Activated T-helper 1 cell treated with Interleukin-2 at 50 U/mL for 16 hours (primary cell): ENCODE results near the gene MS4A18.

Source experiments
- DNase-seq: peaks from one replicate; pipeline ENCODE4 v3.0.0-alpha.2; 2020; ENCODE audit warnings: low read depth

MS4A18 gene

DNA sequence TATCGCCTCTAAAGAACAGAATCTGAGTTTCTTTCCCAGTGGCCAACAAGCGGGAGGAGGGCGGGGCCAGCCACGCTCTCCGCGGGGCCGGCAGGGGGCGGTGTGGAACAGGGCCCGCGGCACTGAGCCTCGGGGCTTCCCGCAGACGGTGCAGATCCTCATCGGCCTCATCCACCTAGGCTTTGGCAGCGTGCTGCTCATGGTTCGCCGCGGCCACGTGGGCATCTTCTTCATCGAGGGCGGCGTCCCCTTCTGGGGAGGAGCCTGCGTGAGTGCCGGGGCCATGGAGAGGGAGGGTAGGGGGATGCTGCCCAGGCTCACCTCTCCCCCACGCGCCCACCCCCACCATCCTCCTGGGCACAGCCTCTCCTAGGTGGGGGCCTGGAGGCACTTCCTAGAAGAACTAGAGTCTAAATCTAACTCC lies 42.9 kb downstream of the MS4A18 start:
- no peak for DNase-seq

DNA sequence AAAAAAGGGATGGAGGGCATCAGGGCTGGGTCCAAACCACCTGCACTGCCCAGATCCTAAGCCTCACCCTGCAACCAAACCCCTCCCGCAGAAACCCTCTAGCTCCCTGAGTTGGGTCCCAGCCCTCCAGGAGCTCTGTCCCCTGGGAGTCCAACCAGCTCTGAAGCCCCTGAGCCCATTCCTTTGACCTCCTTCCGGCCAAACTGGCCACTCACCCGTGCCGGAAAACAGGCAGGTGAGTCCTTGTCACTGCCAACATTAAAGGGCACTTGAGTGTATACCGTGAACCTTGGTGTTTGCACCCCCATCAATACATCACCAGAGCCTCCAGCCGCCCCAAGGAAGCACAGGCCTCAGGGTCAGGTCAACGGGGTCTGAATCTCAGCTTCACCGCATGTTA lies 43.7 kb downstream of the MS4A18 start:
- DNase-seq = no peak

DNA sequence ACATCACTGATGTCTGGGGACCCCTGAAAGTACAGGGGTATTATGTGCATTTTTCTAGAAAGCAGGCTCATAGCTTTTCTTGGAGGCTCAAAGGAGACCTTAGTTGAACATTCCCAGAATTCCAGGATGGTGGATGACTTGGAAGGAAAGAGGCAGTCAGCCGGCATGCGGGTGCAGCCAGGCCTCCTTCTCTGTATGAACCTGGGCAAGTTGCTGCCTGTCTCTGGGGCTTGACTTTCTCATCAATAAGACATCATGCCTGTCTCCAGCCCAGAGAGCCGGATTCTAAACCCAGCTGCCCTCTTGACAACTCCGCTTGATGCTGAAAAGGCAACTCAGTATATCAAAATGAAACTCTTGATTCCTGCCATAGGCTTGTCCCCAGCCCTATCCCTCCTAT lies 44.8 kb downstream of the MS4A18 start:
- no peak for DNase-seq

DNA sequence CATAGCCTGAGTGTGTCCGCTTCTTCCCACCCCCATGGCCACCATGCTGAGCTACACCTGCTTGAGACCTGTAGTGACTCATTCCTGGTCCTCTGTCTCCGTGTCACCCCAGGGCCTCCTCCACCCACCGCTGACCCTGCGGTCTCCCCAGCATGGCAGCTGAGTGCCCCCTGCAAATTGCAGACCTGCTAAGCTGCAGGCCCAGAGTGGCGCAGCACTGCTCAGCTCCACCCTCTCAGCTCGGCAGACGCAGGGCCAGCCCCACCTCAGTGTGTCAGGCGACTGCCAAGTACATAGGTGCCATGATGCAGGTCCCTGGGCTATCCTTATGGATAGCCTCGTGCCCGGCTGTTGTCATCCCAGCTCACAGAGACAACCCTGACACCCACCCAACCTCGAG lies 45.3 kb downstream of the MS4A18 start:
- no peak for DNase-seq

DNA sequence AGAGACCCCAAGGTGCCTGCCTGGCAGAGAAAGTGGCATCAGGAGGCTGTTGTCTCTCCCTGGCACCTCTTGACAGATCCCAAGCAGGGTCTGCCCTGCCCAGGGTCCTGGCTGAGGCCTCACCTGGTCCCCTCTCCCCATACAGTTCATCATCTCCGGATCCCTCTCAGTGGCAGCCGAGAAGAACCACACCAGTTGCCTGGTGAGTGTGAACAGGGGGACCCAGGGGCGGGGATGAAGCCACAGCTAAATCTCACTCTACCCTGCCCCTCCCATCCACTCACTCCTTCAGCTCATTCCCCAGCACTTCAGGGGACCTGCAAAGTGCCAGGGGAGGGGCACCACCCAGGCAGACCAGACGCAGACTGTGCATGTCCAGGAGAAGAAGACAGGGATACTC lies 46.6 kb downstream of the MS4A18 start:
- no peak for DNase-seq

DNA sequence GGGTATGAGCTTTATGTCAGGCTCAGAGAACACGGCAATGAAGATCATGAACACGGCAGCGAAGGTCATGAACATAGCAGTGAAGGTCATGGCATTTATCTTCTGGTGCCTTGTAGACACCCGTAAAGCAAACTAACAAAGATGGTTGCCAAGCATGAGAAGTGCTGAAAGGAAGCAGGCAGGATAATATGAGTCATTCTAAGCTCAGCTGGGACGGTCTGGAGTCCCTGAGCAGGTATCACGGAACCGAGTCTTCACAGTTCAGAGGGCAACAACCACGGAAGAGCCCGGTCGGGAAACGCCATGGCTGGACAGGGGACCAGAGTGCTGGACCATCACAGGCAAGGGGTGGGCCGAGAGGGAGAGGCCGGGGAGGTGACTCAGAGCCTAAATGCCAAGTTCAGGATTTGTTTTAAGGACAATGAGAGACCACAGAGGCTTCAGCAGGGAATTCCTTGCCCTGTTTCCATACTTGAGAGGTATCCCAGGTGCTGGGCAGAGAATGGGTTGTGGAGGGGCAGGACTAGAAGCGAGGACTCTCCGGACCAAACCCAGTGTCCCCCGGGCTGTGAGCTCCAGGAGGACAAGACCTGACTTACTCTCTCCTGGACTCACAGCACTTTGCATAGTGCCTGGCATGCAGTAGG lies 47.5 kb downstream of the MS4A18 start:
- no peak for DNase-seq

DNA sequence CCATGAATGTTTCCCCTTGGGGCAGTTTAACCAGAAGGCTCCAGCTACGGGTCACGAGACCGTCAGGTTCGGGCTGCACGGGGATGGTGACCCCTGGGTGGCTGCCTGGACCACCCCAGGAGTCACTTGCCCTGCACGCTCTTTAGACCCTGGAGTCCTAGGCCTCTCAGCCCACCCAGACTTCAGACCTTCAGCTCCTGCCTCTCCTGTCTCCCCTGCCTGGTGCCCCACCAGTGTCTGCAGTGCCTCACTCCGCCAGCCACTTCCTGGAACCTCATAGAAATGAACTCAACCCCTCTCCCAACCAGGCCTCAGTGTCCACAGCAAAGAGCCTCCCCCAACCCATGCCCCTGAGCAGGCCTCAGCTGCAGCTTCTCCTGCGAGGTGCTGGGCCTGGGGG lies 48.1 kb downstream of the MS4A18 start:
- no peak for DNase-seq

DNA sequence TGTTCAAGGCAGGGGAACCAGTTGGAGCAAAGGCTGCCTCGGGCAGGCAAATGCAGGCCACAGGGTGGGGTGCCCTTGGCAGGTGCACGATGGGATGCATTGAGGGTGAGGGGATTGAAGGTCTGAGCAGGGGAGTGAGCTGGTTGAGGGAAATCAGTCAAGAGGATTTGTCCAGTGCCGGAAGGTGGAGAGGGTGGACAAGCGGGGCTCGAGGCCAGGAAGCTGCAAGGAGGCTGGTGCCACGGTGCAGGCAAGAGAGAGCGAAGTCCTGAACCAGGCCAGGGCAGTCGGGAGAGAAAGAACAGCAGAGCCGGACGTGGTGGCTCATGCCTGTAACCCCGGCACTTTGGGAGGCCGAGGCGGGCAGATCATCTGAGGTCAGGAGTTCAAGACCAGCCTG lies 50.2 kb downstream of the MS4A18 start:
- DNase-seq = no peak

DNA sequence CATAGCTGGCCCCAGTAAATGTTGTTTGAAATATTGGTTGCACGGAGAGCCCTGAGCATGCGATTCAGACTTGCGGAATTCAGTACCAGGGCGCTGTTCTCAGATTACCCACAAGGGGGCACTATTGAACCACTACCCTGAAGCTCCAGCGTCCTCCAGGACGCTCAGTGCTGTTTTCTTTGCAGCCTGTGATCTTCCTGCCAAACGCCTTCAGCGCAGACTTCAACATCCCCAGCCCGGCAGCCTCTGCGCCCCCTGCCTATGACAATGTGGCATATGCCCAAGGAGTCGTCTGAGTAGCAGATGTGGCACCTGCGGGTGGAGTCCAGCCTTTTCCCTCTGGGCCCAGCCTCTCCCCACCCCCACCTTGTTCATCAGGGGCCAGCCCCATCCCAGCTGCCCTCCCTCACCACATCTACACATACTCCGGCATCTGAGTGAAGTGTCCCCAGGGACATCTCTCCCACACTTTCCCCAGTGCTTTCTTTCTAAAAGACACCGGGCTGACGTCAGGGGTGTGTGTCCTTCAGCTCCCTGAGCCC lies 51.0 kb downstream of the MS4A18 start:
- DNase-seq = peak; percentile 59

DNA sequence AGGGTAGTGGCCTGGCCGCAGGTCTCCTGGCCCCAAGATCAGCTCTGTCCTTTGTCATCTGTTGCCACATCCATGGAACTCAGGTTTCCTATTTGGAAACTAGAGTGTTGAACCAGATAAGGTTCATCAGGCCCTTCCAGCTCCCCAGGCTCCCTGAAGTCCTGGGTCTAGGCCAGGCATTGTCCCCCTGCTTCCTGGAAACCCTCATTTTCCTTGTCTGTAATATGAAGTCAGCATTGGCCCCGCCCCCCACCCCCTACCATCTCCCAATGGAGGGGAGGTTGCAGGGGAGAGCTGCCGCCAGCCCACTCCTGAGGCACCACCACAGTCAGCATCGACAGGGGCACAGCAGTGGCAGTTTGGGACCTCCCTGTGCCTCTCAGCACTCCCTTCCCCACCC lies 51.6 kb downstream of the MS4A18 start:
- no peak for DNase-seq

DNA sequence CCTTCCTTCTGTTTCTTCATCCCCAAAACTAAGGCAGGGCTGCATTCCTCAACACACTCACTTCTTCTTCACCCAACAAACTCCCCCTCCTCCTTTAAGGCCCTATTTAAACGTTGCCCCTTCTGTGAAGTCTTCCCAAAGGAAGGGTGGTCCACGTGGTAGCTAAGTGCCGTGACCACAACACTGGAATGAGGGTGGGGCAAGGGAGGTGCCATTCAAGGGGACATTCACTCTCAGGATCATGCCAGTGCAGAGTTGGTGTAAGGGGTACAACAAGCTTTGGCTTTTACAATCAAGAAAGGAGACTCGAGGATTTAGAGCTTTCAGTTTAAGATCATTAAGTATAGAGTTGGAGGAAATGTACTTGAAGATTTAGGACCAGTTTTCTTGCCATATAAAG lies 52.6 kb downstream of the MS4A18 start:
- DNase-seq = no peak

DNA sequence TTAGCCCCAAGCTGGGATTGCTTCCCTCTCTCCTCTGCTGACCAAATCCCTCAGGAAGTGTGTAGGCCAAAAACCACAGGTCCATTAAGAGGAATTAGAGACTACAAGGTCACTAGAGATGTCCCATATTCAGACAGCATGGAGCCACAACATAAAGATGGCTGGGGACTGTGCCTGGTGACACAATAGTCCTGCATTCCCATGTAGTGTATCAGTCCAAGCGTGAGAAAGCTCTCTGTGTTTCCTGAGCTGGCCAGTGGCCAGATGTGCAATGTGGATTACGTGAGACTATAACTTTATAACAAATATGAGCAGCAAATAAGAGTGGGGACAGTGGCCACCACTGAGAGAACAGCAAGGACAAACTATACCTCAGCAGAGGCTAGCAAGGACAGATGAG lies 53.1 kb downstream of the MS4A18 start:
- DNase-seq = no peak

DNA sequence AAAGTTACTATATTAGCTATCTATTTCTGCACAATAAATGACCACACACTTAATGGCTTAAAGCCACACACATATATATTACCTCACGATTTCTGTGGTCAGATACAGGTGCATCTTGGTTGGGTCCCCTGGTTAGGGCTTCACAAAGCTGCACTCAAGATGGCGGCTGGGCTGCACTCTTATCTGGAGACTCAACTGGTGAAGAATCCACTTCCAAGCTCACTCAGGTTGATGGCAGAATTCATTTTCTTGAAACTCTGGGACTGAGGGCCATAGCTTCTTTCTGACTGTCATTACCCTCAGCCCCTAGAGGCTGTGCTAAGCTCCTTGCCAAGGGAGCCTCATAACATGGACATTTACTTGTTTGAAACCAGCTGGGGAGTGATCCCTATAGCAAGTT lies 55.5 kb downstream of the MS4A18 start:
- DNase-seq = no peak

DNA sequence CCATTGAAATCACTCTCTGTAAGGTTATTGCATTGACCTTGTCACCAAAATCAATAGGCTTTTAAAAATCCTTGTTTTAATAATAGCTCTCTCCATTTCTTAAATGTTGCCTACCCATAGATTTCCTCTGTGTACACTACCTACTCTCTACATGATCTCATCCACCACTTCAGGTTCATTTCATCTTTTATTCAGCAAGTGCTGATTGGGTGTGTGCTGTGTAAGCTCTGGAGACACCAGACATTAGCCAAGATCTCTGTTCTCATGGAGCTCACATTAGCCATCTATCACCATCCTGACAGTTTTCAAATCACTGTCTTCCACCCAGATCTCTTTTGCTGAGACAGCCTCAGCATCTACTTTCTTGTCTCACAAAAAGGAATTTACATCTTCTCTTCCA lies 56.3 kb downstream of the MS4A18 start:
- no peak for DNase-seq

DNA sequence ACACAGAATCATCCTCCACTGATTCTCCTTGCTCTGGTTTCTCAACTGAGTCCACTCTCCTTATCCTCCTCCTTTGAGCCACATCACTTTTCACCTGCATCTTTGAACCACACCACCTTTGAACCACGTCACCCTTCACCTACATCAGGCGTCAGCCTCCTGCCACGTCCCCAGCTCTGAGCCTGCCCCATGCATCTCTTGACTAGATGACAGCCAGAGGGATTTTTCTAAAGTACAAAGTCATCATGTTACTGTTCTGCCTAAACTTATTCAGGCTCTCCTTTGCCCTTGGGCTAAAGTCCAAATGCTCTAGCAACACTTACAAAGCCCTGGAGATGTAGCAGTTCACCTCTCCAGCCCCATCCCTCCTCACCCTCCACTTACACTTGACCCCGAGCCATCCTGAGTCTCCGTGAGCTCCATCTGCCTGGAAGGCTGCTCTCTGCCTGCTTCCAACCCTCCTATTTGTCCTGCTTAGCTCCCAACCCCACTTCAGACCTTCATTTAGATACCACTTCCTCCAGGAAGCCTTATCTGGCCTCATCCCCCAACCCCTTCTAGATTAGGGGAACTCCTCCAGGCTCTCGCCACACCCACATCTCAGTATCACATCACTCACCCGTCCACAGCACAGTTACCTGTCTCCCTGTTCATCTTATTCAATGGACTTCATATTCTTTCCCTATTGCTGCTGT lies 56.9 kb downstream of the MS4A18 start:
- no peak for DNase-seq

DNA sequence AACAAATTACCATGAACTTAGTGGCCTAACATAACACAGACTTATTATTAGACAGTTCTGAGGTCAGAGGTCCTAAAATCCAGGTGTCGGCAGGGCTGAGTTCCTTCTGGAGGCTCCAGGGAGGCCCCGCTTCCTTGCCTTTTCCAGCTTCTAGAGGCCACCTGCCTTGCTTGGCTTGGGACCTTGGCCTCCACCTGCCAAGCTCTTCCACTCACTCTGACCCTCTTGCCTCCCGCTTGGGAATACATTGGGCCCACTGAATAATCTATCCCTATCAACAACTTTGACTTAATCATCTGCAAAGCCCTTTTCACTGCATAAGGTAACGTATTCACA lies 57.4 kb downstream of the MS4A18 start:
- DNase-seq = no peak

DNA sequence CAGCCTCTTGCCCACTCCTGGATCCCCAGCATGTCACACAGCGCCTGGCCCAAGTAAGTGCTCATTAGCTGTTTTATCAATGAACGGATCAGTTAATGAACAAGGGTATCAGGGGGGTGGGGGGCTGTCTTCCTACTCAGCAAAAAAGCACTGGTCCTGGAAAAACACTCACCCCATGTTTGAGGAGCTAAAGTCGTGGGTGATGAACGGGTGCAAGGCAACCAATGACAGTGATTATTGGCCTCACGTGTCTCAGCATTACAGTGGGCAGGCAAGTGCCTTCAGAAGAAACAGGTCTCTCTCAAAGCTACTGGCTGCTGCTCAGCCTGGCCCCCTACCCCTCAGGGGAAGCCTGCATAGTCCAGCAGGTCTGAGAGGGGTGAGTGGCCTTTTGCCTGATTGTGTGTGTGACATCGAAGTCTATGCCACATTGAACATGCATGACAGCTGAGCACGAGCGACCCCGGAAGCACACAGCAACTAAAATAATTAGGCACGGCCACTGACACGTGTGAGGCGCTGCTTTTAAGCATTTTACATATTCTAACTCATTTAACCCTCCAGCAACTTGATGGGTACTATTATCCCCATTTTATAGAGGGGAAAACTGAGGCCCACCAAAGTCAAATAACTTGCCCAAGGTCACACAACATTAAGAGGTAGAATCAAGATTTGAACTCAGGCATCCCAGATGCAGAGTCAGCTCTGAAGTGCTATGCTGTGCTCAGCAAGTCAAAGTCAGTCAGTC lies 58.0 kb downstream of the MS4A18 start:
- DNase-seq = no peak

DNA sequence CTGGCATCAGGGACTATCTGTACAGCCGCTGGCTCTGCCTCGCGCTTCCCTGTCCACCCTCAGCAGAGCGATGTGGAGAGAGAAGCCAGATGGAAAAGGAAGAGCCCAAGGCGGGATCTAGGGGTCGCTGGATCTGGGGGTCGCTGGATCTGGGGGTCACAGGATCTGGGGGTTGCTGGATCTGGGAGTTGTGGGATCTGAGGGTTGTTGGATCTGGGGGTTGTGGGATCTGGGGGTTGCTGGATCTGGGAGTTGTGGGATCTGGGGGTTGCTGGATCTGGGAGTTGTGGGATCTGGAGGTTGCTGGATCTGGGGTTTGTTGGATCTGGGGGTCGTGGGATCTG lies 58.6 kb downstream of the MS4A18 start:
- no peak for DNase-seq

DNA sequence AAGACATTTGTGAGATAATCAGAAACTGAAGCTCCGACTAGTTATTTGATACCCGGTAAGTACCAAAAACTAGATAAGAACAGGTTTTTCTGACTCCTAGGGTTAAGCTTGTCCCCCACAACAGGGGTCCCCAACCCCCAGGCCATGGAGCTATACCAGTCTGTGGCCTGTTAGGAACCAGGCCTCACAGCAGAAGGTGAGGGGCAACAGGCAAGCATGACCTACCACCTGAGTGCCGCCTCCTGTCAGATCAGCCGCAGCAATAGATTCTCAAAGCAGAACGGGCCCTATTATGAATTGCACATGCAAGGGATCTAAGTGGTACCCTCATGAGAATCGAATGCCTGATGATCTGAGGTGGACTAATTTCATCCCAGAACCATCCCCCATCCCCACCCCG lies 59.4 kb downstream of the MS4A18 start:
- no peak for DNase-seq

DNA sequence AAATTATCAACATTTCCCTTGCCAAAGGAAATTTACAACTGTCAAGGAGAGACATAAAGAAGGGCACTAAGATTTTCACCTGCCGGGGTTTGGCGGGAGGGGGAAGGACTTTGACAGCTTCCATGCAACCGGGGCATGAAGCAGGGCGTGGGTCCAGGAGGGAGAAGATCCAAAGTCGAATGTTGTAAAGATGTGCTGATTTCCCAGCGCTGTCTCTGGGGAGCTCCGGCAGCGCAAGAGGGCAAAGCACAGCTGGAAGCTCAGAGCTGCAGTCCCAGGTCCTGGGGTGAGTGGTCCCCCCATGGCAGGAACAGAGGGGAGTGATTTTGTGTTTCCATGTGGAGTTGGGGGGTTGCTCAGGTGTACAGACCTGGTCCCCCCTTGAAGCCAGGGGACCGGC lies 60.6 kb downstream of the MS4A18 start, which contains the start of gene MS4A10:
TSS of gene MS4A10 (plus strand) at position 198 of the 400 bp plus-strand sequence. CDS start 5,003 bp downstream, outside the sequence.
- no peak for DNase-seq

DNA sequence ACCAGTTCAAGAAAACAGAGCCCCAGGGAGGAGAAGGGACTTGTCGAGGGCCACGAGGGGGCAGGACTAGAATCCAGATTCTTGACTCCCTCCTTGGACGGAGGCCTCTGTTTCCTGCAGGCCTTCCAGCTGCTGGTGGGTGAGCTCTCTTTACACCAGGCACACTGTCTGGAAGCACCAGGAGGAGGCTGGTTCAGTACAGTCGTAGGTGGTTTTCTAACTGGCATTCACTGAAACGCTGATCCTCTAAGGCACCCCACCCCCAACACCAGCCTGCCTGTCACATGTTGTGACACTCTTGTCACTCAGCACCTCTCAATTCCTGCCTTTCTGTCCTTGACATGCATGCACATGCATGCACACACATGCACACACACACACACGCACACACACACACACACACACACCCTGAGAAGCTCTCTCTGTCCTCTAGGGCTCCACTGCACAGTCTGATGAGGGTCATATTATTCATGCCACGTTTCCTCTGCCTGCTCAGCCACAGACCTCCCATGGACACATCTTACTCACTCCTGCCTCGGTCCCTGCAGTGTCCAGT lies 61.4 kb downstream of the MS4A18 start:
- DNase-seq = no peak

DNA sequence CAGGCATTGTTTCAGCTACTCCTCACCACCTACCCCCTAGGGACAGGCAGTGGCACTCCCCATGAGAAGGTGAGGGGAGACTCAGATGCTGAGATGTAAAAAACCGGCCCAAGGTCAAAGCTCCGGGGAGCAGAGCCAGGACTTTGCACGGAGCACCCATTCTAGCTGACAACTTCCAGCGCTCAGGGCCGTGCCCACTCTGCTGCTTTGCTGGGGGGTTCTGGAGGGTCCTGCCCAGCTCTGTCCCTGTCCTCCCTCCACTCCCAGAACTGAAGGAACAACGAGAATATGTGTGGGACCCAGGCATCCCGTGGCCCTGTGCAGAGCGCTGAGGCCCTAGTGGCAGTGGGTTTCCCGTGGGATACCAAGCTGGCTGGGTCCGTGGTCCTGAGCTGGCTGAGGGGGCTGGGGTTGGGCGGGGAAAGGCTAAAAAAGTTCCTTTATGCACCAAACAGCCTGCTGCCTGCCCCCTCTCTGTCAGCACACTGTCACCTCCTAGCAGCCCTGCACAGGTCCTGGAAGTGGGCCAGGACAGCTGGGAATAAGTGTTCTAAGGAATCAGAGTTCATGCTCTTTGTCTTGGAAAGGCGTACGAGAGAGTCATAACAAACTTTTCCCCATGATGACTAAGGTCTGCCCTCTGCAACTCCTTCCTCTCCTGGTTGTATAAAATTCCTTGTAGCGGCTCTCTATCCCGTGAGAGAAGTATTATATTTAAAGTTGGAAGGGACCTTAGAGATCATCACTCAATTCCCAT lies 62.5 kb downstream of the MS4A18 start:
- no peak for DNase-seq
